ENCODE measurements around the gene SPINK9. TPM values are rescaled to one million over a fixed set of nuclear protein-coding genes. Genes with fewer than 3 reads are reported as not detected.
A peak's percentile ranks its signal among the peaks of the same experiment; 100 is the strongest.

SPINK9 gene
- total and polyA plus RNA-seq, 2 experiments from 2014 or later = not detected

DNA sequence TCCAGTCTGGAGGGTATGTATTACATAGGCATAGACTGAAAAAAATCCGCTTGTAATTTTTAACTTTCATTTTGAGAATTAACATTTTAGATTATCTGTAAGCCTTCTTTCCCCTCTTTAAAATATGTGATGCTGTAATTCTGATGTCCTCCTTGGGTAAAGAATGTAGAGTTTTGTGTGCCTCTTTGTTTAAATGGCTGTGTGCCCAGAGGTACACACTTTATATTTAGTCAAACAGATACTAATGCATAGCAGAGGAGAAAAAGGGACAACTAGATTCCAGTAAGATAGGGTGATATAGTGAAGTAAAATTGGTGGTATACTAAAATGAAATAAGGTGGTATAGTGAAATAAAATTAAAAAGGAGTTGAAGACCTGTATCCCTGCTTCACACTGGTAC, 49.7 kb downstream of the SPINK9 start:
- H3K36me3 ChIP-seq (replicated peaks; ENCODE audit: insufficient read depth, low read depth) = no peaks in the 10 kb centered on the region
- WGBS (ENCODE audit: low lambda C conversion rate, missing lambda C conversion rate) = 100% methylated on average over 1 of the region's 1 CpG
- H3K79me2 ChIP-seq = peaks cover 64% of the 10 kb centered on the region
- H3K4me2 ChIP-seq = peak overlapping the region; percentile 91
- H3K9me3 ChIP-seq (ENCODE audit: low read depth) = no peaks in the 10 kb centered on the region
- no peaks in the 10 kb centered on the region for H3K27me3 ChIP-seq
- peak overlapping the region; percentile 95 for H3K27ac ChIP-seq
- peaks cover 35% of the 10 kb centered on the region for H3K4me1 ChIP-seq (ENCODE audit: insufficient read depth)
- no peak for DNase-seq (ENCODE audit: low spot score)
- TF ChIP-seq EZH2phosphoT487 (IDR thresholded peaks at IDR 0.05; ENCODE audit: low read depth, severe bottlenecking, unreplicated experiment) = no peak
- no peaks in the 10 kb centered on the region for H3K9me2 ChIP-seq (replicated peaks; ENCODE audit: insufficient read depth)
- H2AFZ ChIP-seq = no peak overlapping the region
- H4K20me1 ChIP-seq (ENCODE audit: insufficient read depth, poor library complexity, severe bottlenecking) = peaks cover 25% of the 10 kb centered on the region
- H3K4me3 ChIP-seq = peak overlapping the region; percentile 36

DNA sequence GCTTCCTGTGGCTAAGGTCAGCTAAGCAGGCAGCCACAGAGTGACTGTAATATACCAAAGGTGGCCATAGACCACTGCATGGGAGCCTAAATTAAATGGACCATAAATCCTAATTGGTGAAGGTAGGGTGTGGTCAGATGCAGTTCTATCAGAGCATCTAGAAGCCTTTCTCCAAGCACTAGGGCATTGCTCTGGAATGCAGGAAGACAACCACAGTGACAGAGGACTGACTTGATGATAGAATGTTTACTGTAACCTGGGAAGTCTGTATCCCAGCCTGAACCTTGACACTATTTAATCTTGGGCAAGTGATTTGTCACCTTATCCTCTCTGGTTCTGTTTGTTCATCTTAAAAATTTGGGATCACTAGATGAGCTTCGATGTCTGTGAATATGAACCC, 50.7 kb downstream of the SPINK9 start:
- WGBS (ENCODE audit: low lambda C conversion rate, missing lambda C conversion rate) = 89% methylated on average over 1 of the region's 1 CpG
- no peaks in the 10 kb centered on the region for H3K36me3 ChIP-seq (replicated peaks; ENCODE audit: insufficient read depth, low read depth)
- no peak overlapping the region for H3K4me3 ChIP-seq
- H3K4me1 ChIP-seq (ENCODE audit: insufficient read depth) = peaks cover 35% of the 10 kb centered on the region
- H3K4me2 ChIP-seq = no peak overlapping the region
- no peaks in the 10 kb centered on the region for H3K27me3 ChIP-seq
- peaks cover 29% of the 10 kb centered on the region for H4K20me1 ChIP-seq (ENCODE audit: insufficient read depth, poor library complexity, severe bottlenecking)
- no peak for DNase-seq (ENCODE audit: low spot score)
- H3K79me2 ChIP-seq = peaks cover 74% of the 10 kb centered on the region
- no peak overlapping the region for H2AFZ ChIP-seq
- H3K9me2 ChIP-seq (replicated peaks; ENCODE audit: insufficient read depth) = no peaks in the 10 kb centered on the region
- no peak overlapping the region for H3K27ac ChIP-seq
- no peaks in the 10 kb centered on the region for H3K9me3 ChIP-seq (ENCODE audit: low read depth)
- TF ChIP-seq, protein P1, sequence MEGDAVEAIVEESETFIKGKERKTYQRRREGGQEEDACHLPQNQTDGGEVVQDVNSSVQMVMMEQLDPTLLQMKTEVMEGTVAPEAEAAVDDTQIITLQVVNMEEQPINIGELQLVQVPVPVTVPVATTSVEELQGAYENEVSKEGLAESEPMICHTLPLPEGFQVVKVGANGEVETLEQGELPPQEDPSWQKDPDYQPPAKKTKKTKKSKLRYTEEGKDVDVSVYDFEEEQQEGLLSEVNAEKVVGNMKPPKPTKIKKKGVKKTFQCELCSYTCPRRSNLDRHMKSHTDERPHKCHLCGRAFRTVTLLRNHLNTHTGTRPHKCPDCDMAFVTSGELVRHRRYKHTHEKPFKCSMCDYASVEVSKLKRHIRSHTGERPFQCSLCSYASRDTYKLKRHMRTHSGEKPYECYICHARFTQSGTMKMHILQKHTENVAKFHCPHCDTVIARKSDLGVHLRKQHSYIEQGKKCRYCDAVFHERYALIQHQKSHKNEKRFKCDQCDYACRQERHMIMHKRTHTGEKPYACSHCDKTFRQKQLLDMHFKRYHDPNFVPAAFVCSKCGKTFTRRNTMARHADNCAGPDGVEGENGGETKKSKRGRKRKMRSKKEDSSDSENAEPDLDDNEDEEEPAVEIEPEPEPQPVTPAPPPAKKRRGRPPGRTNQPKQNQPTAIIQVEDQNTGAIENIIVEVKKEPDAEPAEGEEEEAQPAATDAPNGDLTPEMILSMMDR (IDR thresholded peaks at IDR 0.05; ENCODE audit: poor library complexity) = no peak
- TF ChIP-seq EZH2phosphoT487 (IDR thresholded peaks at IDR 0.05; ENCODE audit: low read depth, severe bottlenecking, unreplicated experiment) (no peak), EZH2 (IDR thresholded peaks at IDR 0.05; ENCODE audit: borderline replicate concordance) (no peak)

DNA sequence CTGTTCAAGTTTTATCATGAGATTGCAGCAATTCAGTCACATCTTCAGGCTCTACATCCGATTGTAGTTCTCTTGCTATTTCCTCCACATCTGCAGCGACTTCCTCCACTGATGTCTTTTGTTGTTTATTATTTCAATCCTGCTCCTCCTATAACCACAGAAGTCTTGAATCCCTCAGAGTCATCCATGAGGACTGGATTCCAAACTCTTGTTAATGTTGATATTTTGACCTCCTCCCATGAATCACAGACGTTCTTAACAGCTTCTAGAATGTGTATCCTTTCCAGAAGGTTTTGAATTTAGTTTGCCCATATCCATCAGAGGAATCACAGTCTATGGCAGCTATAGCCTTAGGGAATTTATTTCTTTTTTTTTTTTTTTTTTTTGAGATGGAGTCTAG, 52.0 kb downstream of the SPINK9 start:
- H3K9me2 ChIP-seq (replicated peaks; ENCODE audit: insufficient read depth) = no peaks in the 10 kb centered on the region
- TF ChIP-seq EZH2phosphoT487 (IDR thresholded peaks at IDR 0.05; ENCODE audit: low read depth, severe bottlenecking, unreplicated experiment) (no peak), EZH2 (IDR thresholded peaks at IDR 0.05; ENCODE audit: borderline replicate concordance) (no peak)
- TF ChIP-seq, protein P1 (IDR thresholded peaks at IDR 0.05; ENCODE audit: poor library complexity) = no peak
- no peak overlapping the region for H3K27ac ChIP-seq
- no peak overlapping the region for H2AFZ ChIP-seq
- H3K36me3 ChIP-seq (replicated peaks; ENCODE audit: insufficient read depth, low read depth) = no peaks in the 10 kb centered on the region
- H3K4me1 ChIP-seq (ENCODE audit: insufficient read depth) = peaks cover 43% of the 10 kb centered on the region
- no peak overlapping the region for H3K4me3 ChIP-seq
- no peaks in the 10 kb centered on the region for H3K9me3 ChIP-seq (ENCODE audit: low read depth)
- WGBS (ENCODE audit: low lambda C conversion rate, missing lambda C conversion rate) = 83% methylated on average over 3 of the region's 3 CpGs
- no peaks in the 10 kb centered on the region for H3K27me3 ChIP-seq
- no peak overlapping the region for H3K4me2 ChIP-seq
- H4K20me1 ChIP-seq (ENCODE audit: insufficient read depth, poor library complexity, severe bottlenecking) = peaks cover 33% of the 10 kb centered on the region
- peaks cover 84% of the 10 kb centered on the region for H3K79me2 ChIP-seq
- no peak for DNase-seq (ENCODE audit: low spot score)

DNA sequence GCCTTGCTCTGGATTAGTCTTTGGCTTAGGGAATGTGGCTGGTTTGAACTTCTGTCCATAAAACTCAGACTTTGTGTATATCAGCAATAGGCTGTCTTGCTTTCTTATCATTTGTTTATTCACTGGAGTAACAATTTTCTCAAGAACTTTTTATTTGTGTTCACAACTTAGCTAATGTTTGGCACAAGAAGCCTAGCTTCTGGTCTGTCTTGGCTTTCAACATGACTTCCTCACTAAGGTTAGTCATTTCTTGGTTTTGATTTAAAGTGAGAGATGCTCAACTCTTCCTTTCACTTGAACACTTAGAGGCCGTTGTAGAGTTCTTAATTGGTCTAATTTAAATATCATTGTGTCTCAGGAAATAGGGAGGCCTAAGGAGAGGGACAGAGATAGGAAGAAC, 53.3 kb downstream of the SPINK9 start:
- Histone ChIP-seq H3K9me3 (ENCODE audit: low read depth) (no peaks in the 10 kb centered on the region), H3K4me2 (peak overlapping the region; percentile 32), H3K27ac (peak overlapping the region; percentile 45), H3K79me2 (peaks cover 96% of the 10 kb centered on the region), H4K20me1 (ENCODE audit: insufficient read depth, poor library complexity, severe bottlenecking) (peaks cover 38% of the 10 kb centered on the region), H3K4me3 (no peak overlapping the region), H3K27me3 (no peaks in the 10 kb centered on the region), H3K36me3 (replicated peaks; ENCODE audit: insufficient read depth, low read depth) (no peaks in the 10 kb centered on the region), H2AFZ (no peak overlapping the region), H3K4me1 (ENCODE audit: insufficient read depth) (peaks cover 55% of the 10 kb centered on the region), H3K9me2 (replicated peaks; ENCODE audit: insufficient read depth) (no peaks in the 10 kb centered on the region)
- TF ChIP-seq EZH2 (IDR thresholded peaks at IDR 0.05; ENCODE audit: borderline replicate concordance) = no peak
- TF ChIP-seq, protein P1 (IDR thresholded peaks at IDR 0.05; ENCODE audit: poor library complexity) = no peak
- TF ChIP-seq EZH2phosphoT487 (IDR thresholded peaks at IDR 0.05; ENCODE audit: low read depth, severe bottlenecking, unreplicated experiment) = no peak
- DNase-seq (ENCODE audit: low spot score) = no peak
- WGBS (ENCODE audit: low lambda C conversion rate, missing lambda C conversion rate) = 74% methylated on average over 1 of the region's 1 CpG

Small RNAs within 50 kb of the gene (small RNA-seq; reads per million reads assigned to genes)
- not detected for gene RF00017

Other genes with a start within 250 kb of the SPINK9 start
- not detected in 2 replicates for gene SPINK14, start 167.0 kb upstream of the SPINK9 start, total RNA-seq
- not detected in 2 replicates for gene SPINK14, start 167.0 kb upstream of the SPINK9 start, polyA plus RNA-seq
- gene SPINK6, start 132.5 kb upstream of the SPINK9 start, total RNA-seq = not detected in 2 replicates
- gene SPINK6, start 132.5 kb upstream of the SPINK9 start, polyA plus RNA-seq = not detected in 2 replicates
- gene MARCOL, start 97.0 kb upstream of the SPINK9 start, total RNA-seq = not detected in 2 replicates
- gene MARCOL, start 97.0 kb upstream of the SPINK9 start, polyA plus RNA-seq = not detected in 2 replicates
- gene SPINK13, start 66.8 kb upstream of the SPINK9 start, total RNA-seq = not detected in 2 replicates
- 0.79 and 3.1 TPM in 2 replicates for gene SPINK13, start 66.8 kb upstream of the SPINK9 start, polyA plus RNA-seq
- gene SPINK7, start 23.1 kb upstream of the SPINK9 start, total RNA-seq = not detected in 2 replicates
- gene SPINK7, start 23.1 kb upstream of the SPINK9 start, polyA plus RNA-seq = not detected in 2 replicates
- 35.7 and 48.1 TPM in 2 replicates for gene FBXO38, start 48.4 kb downstream of the SPINK9 start, total RNA-seq
- gene FBXO38, start 48.4 kb downstream of the SPINK9 start, polyA plus RNA-seq = 17.9 and 19.8 TPM in 2 replicates

Data from hepatocyte (in vitro differentiated cells).